GM21515 (cell line): ENCODE measurements around the gene SLCO2A1.
"Not testable (repeated sequence)": the region's sequence is repeated elsewhere in the genome, so short reads cannot be mapped to it uniquely, and the experiment has no call there.

ENCODE experiments used
- ATAC-seq: cut with Tn5 transposase; IDR thresholded peaks from one replicate; pipeline ENCODE4 v1.9.1; 2021; ENCODE audit not compliant: unreplicated experiment

SLCO2A1 gene

DNA sequence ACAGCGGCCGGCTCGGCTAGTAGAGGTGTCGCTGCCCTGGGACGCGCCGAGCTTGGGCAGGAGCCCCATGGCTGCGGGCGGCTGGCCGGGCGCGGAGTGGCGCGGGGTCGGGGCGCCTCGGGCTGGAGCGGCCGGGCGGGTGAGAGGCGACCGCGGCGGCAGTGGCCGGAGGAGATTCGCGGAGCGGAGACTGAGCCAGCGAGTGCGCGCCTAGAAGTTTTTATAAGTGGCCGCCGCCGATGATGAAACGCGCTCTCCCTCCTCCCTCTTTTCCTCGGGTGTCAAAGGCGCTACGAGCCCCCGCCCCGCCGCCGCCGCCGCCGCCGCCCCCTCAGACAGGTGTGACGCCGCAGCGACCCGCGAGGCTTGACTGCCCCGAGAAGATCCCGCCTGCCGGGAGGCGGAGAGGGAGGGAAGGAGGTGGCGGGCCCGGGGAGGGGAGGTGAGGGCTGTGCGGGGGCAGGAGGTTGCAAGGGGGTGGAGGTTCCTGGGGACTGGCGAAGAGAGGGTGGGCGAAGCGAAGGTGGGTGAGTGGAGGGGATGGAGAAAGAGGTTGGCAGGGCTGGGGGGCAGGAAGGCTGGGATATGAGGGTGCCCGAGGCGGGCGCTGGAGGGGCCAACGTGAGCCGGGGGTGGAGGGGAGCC, at the start of gene SLCO2A1:
Gene SLCO2A1, minus strand, starts transcription at position 192 of the 645 bp plus-strand sequence. Its CDS starts 123 bp downstream, at position 69.
- ATAC-seq: no peak

DNA sequence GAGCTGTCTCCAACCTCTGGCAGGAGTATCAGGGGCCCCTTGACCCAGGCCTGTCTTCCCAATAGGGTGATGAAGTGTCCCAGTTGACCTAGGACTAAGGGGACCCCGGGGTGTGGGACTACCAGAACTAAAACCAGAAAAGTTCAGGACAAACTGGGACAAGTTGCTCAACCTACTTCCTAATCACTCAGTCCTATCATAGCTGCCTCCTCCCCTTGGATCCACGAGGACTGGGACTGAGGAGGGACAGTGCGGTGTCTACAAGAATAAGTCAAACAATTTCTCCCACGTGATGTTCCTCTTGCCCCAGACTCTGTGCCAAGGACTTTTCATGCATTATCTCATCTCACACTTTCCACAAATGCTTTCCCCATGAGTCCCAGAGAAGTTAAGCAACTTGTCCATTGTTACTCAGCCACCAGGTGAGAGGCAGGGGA, 49.4 kb upstream of the SLCO2A1 start:
- no peak for ATAC-seq

DNA sequence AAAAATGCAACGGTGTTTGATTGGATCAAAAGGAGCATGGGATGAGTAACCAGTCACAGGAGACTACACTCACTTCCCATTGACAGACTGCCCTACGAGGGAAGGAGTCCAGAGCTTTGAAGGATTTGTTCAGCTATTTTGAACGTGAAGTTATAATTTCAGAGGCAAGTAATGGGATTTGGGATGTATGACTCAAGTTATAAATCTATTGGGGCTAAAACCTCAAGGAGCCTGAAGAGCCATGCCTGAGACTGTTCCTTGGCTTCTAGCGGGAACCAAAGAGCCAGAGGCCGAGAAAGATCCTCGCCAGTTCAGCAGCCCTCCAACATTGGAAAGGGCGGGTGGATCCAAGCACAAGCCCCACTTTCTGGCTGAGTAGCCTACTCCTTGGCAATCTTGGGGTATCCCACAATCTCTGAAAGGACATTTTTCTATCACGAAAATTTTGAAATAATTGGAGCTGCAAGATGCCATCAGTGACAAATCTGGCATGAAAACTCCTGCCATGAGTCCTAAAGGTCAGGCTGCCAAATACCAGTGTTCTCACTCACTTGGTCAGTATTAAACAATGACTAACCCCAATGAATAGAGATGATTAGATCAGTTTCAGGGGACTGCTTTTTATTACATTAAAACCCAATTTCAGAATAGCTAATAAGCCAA, 48.6 kb upstream of the SLCO2A1 start:
- ATAC-seq: no peak

DNA sequence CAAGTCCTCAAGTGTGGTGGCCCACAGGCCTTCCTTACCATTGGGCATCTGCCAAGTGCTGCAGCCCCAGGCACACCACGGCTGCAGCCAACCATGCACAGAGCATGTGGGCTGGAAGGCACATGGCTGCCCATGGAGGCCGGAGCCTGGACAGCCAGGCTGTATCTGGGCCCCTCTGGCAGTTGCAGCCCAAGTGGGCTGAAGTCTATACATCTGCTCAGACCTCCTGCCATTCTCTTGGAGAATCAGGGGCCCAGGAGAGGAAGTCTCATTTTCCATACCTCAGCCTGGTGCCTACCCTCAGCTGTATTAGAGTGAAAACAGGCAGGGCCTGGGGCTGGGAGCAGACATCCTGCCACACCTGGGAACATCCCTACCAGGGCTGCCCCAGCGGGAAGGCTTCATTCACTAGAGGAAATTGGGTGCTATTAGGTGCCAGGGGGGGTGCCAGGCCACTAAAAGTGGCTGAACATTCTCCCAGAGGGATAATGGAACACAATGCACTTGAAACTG, 48.0 kb upstream of the SLCO2A1 start:
- ATAC-seq: no peak

DNA sequence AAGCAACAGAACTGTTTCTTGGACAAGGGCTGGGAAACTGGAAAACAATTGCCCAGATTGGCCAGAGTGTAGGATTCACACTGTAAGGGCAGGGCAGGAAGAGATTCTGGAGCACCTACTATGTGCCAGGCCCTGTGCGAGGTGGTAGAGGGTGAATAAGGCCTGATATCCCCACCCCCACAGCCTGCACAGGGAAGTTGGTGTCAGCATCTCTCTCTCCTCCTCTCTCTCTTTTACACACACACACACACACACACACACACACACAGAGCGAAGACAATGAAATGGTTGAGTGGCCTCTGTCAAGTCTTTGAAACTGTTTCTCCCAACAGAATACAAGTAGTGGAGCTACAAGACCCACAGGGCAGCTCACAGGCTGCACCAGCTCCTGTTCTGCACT, 47.1 kb upstream of the SLCO2A1 start:
- ATAC-seq: no peak

DNA sequence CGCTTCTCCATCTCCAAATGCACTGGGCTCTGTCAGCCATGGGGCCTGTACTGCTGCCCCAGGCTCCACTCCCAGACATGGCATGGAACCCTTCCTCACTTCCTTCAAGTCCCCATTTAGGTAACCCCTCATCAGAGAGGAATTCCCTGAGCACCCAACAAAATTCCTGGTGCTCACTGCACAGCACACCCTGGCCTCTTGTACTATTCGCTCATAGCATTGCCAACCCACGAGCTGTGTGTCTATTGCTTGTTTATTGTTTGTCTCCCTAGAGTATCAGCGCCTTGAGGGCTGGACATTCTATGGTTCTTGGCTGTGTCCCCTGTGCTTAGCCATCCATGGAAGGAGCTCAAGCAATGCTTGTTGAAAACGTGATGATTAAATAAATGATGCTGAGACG, 46.1 kb upstream of the SLCO2A1 start:
- ATAC-seq: no peak

DNA sequence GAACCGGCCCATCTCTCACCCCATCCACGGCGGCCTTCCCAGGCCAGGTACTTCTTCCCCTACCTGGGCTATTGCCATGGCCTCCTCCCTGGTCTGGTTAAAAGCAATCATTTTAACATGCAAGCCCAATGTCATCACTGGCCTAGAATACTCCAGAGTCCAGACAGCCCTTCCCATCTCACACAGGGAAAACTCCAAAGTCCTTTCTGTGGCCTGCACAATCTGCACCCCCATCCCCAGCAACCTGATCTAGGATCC, 45.8 kb upstream of the SLCO2A1 start:
- no peak for ATAC-seq

DNA sequence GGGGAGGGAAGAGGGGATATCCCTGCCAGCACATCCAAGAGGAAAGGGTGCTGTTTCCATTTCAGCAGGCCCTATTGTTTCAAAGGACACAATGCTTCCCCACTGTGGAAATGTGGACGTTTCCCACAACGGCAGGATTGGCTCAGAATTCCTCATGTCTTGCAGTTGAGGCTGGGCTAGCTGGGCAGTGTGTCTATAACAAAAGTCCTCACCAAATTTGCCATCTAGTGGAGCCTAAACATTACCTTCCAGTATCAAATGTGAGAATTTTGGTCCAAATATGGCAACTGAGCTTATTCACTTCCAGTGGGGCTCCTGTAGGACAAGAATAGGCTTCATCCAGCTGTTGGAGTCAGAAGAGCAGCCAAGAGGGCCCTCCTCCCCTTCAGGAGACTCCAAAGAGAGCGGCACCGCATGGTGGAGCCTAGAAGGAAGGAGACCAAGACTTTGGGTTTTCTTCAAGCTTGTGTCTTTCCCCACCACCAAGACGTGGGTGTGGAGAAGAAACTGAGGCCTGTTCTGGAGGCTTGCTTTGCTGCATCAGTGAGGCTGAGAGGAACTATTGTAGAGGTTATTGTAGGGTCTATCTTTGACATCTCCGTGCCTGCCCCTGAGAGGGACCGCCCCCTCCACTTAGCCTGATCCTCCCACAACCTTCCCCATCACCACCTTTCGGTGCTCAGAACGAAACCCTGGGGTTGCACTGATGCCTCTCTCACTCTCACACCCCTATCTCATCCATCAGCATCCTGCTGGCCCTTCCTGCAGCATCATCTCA, 45.3 kb upstream of the SLCO2A1 start:
- no peak for ATAC-seq

DNA sequence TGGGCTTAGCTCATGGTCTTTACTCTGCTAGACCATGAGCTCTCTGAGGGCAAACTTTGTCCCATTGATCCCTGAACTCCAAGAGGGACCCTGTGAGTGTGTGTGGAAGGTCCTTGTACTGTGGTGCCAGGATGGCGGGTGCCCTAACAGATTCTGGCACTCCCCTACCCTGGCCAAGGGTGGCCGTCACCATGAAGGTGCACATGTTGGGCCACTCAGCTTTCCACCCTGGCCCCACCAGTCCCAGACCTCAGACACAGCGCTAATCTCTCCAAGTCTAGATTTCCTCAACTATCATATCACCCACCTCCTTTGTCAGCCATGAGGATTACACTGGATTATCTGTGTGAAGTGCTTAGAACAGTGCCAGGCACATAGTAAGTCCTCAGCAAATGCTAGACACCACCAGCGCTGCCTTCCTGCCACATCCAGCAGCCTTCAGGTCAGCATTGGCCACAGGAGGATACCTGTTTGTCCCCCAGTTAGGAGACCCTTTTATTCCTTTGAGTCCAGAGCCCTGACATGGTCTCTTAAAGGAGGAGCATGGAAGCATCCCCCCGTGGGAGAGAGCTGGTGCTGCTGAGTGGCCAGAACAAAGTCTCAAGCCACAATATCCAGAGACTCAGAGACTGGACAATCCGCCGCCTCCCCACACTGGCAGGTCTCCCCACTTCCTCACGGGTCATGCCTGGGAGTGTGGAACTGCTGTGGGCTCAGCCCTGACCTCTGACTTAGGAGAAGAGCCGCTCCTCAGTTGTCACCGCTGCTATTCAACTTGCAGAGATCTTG, 44.5 kb upstream of the SLCO2A1 start:
- ATAC-seq: no peak

DNA sequence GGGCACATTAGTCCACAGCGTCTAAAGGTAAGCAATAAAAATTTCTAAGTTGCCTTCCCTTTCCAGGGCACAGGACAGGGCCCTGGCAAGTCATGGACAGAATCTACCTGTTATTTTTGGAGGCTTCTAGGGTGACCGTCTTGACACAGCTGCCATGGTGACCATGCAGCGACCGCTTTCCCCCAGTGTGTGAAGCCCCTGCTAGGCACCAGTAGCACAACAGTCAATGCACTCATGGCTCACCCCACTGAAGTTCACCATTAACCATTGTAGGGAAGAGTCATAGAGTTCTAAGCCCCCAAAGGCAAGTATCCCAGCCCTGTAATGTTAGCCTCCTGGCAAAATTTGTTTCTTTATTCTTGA, 43.8 kb upstream of the SLCO2A1 start:
- ATAC-seq: no peak

DNA sequence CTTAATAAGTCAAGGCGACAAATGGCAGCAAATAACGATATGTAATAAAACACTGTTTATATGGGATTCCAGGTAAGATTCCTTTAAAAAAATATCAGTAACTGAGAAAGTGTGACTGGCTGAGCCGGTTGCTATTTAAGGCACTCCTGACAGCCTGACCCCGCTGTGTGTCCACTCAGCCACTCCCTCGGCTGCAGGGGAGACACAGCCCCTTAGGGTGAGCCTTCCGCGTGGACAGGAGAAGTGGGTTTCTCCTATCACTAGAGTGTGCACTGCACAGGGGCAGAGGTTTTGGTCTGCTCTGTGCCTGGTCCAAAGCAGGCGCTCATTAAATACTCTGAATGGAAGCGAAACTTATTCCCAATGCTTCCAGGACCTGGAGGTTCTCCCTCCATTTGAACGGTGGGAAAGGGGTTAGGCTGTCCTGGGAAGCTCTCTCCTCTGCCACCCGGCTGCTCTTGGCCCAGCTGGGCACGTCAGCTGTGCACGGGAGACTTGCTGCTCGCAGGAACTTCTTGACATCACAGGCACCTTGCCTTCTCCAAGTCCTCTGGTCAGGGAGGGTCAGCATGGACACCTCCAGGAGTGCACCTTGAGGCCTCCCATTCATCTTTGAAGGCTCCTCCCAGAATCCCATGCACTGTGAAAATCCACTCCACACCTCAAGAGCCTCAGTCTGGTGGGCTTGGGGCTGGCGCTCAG, 43.3 kb upstream of the SLCO2A1 start:
- ATAC-seq: no peak

DNA sequence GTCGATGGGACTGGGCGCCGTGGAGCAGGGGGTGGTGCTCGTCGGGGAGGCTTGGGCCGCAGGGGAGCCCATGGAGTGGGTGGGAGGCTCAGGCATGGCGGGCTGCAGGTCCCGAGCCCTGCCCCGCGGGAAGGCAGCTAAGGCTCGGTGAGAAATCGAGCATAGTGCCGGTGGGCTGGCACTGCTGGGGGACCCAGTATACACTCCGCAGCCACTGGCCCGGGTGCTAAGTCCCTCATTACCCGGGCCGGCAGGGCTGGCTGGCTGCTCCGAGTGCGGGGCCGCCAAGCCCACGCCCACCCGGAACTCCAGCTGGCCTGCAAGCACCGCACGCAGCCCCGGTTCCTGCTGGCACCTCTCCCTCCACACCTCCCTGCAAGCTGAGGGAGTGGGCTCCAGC, 40.6 kb upstream of the SLCO2A1 start:
- not testable (repeated sequence) for ATAC-seq

DNA sequence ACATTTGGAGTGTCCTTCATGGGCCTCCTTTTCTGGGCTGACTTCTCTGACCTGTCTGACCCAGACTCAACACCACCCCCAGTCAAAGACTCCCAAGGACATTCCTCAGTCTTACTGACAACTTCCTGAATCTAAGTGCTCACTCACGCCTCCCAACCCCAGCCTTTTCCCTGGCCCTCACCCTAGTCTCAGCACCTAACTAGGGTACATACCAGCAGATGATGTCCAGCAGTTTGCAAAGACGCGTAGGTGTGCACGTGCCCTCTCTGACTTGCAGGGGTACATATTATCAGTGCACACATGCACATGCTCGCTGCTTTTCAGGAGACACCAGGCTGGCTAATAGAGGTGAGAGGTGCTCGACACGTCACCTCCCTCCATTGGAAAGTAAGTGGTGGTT, 38.7 kb upstream of the SLCO2A1 start:
- ATAC-seq: no peak

DNA sequence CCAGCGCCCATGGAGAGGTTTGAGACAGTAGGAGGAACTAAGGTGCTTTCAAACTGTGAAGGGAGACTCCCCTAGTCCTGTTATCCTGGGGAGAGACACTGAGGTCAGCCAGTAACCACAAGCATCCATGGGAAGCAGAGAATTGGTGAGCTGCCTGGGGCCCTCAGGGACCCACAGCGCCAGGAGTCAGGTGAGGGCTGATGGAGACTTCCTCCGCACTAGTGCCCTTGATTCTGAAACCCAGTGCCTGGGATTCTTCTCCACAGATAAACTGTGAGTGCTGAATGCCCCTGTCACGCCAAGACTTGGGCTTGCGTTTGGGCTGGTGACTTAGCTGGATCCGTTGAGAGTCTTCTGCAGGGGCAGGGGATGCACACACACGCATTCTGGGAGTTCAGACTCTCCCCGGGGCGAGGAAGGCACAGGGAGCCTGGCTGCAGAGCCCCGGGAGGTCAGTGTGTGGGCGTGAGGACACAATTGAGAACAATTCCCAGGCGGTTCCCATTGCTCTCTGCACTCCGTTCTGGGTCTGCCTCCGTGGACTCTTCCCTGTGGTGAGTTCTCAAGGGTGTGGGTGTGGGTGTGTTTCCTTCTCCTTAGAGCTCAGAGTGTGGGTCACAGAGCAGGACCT, 37.9 kb upstream of the SLCO2A1 start:
- no peak for ATAC-seq

DNA sequence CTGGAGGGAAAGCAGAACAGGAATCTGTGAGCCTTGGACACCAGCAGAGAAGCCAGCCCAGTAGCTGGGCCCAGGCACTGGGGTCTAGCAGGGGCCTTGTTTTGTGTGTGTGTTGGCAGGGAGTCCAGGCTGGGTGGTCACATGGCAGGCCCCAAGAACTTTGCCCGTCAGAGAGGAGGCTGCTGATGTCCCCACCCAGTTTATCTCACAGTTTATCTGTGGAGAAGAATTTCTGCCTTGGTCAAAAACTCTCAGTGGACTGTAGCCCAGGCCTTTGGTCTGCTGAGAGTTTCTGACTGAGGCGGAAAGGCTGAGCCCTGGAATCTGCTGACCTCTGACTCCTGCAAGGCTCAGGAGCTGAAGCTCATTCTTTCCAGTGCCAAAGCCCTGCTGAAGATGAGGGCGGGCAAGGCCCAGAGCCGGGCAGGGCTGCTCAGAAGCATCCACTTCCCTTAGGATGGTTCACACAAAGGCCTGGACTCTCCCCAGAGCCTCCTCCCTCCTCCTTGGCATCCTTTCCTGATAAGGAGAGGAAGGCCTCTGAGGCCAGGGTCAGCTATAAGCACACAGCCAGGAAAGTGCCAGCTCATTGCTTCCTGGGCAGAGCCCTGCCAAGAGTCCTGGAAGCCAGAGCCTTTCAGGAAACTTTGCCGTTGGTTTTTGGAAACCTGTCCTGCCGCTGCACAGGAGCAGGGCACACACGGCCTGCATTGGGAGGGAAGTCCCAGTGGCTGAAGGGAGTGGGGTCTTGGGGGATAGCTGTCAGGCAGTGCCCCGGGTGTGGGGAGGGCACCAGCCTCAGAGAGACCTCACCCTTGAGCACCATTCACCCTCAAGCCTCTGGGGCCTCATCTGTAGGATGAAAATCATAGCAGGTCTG, 37.2 kb upstream of the SLCO2A1 start:
- no peak for ATAC-seq

DNA sequence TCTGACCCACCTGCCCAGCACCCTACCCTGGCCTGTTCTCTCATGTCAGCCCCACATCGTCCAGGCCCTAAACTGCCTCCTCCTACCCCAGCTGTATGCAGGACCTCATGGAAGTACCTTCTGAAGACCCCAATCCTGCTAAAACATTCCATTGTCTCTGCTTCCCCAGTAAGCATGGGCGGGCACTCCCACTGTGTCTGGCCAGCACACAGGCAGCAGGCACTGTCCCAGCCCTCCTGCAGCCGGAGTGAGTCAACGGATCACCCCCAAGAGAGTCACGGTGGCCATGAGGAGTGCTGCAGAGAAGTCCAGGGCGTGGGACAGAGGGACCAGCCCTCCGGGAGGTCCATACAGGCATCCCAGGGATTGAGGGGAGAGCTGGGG, 36.4 kb upstream of the SLCO2A1 start:
- ATAC-seq: no peak

DNA sequence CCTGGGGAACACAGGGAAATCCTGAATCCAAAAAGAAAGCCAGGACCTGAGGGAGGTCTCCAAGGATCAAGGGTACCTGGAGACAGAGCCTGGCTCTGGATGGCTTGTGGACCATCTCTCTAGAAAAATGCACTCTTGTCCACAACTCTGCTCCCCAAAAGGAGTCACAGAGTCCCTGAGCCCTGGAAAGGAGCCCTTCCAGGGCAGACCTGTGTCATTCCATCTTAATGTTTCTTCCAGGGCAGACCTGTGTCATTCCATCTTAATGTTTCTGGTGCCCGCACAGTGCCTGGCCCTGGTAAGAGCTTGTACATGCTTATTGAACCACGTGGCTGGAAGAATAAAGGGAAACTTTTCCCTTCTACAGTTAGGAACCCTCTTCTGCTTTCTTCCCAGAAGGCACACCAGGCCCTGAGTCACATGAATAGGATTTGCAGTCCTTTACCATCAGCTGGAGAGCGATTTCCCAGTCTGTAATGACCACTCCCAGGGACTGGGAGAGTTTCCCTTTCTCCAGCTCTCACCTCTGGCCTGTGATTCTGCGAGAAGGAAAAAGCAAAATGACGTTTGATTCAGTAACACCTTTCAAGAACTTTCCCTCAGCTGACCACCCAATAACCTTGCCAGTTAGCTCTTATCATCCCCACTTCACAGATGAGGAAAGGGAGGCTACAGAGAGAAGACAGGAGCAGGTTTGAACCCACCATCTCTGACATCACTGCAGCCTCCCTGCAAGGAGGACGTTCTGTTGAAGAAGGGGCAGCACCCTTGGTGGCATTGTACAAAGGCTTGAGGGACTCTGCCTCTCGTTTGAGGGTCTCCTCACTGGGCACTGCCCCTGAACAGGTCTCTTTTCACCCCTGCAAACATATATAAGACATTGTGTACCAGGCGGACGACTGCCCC, 35.8 kb upstream of the SLCO2A1 start:
- ATAC-seq: no peak

DNA sequence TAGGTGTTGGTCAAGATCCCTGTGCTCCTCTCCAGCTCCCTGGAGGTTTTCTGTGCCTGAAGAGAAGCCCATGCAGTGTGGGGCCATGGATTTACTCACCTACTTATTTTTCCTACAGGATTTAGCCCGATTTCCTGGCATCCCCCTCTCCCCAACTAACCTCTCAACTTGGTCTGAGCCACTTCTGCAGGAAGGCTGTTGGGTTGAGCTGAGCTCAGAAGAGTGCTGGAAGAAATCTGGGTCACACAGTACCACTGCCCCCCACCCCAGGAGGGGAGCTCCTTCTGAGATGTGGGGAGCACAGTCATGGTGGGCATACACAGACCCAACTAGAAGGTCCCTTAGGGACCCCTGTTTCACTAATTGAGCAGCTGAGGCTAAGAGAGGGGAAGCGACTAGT, 34.4 kb upstream of the SLCO2A1 start:
- no peak for ATAC-seq
